ENCODE data around the gene NAMPT.

Gene NAMPT

DNA sequence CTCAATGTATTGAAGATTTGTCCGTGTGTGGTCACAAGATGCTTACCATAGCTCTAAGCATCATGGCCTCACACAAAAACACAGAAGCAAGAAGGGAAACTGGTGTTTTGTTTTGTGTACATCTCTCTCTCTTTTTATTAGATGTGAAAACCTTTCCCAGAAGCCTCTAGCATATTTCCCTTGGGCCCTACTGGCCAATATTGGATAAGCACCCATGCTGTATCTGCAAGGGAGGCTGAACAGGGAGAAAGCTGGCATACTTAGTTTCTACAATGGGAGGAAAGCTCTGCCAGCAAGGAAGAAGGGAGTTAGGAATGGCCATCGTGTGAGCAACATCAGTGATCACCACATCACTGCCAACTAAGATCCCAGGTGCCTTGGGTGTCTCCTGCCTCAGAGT is 9.6 kb upstream of the NAMPT start:
- TF ChIP-seq, protein P1, sequence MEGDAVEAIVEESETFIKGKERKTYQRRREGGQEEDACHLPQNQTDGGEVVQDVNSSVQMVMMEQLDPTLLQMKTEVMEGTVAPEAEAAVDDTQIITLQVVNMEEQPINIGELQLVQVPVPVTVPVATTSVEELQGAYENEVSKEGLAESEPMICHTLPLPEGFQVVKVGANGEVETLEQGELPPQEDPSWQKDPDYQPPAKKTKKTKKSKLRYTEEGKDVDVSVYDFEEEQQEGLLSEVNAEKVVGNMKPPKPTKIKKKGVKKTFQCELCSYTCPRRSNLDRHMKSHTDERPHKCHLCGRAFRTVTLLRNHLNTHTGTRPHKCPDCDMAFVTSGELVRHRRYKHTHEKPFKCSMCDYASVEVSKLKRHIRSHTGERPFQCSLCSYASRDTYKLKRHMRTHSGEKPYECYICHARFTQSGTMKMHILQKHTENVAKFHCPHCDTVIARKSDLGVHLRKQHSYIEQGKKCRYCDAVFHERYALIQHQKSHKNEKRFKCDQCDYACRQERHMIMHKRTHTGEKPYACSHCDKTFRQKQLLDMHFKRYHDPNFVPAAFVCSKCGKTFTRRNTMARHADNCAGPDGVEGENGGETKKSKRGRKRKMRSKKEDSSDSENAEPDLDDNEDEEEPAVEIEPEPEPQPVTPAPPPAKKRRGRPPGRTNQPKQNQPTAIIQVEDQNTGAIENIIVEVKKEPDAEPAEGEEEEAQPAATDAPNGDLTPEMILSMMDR (IDR thresholded peaks at IDR 0.05; ENCODE audit: low read depth, low read length) = 0 out of 2 replicates have a peak, but pooled peaks have one; percentile 8
- no peak overlapping the region for H3K4me3 ChIP-seq (ENCODE audit: low read depth, low read length)

GRCh38 chr7:106291247-106291646 is 6.5 kb upstream of the NAMPT start:
- TF ChIP-seq, protein P1 (IDR thresholded peaks at IDR 0.05; ENCODE audit: low read depth, low read length) = no peak
- no peak overlapping the region for H3K4me3 ChIP-seq (ENCODE audit: low read depth, low read length)

GRCh38 chr7:106290319-106290718 is 5.5 kb upstream of the NAMPT start:
- TF ChIP-seq, protein P1 (IDR thresholded peaks at IDR 0.05; ENCODE audit: low read depth, low read length) = no peak
- no peak overlapping the region for H3K4me3 ChIP-seq (ENCODE audit: low read depth, low read length)

DNA sequence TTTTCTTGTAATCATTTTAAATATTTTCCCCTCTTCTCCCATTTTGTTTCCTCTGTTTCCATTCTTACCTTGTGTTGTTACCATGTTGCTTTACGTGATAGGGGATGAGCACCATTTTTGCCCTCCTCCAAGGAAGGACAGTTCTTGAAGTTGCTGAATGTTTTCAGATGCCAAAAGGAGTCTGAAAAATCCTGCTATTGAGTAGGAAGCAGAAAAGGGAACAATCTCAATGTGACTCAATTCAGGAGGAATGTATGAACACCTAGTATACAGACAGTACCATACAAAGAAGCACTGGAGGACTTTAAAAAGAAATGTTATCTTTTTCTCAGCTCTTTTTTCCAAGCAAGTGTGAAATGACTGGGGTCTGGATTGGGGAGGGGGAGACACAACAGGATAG is 5.1 kb upstream of the NAMPT start:
- TF ChIP-seq, protein P1 (IDR thresholded peaks at IDR 0.05; ENCODE audit: low read depth, low read length) = no peak
- H3K4me3 ChIP-seq (ENCODE audit: low read depth, low read length) = no peak overlapping the region

GRCh38 chr7:106288263-106288662 is 3.5 kb upstream of the NAMPT start:
- H3K4me3 ChIP-seq (ENCODE audit: low read depth, low read length) = no peak overlapping the region
- TF ChIP-seq, protein P1 (IDR thresholded peaks at IDR 0.05; ENCODE audit: low read depth, low read length) = no peak

GRCh38 chr7:106287786-106288185 is 3.0 kb upstream of the NAMPT start:
- H3K4me3 ChIP-seq (ENCODE audit: low read depth, low read length) = no peak overlapping the region
- TF ChIP-seq, protein P1 (IDR thresholded peaks at IDR 0.05; ENCODE audit: low read depth, low read length) = no peak

DNA sequence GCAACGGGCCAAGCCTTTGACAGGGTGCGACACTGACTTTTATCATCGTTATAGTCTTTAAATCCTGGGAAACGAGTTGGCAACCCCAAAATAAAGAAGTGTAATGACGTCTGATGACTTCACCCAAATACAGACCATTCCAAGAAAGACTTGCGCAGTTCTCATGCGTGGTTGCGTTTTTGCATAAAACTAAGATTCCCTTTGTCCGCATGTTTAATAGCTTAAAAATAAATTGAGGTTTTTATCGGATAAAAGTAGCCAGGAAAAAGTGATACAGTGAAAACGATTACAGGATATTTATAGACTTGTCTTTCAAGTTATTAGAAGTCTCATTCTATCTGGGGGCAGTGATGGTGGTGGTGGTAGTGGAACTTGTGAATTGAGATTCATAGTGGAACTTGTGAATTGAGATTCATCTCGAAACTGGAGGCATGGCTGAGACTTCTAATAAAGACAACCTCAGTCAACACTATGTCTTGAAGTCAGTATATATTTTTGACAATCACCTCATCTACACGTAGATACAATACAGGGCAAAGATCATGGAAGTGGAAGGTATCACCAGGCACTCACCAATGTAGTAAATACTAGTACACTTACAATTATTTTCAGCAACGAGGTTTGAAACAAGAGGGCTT is 1.2 kb upstream of the NAMPT start:
- TF ChIP-seq, protein P1 (IDR thresholded peaks at IDR 0.05; ENCODE audit: low read depth, low read length) = no peak
- H3K4me3 ChIP-seq (ENCODE audit: low read depth, low read length) = peak overlapping the region; percentile 85

All from WI38 (cell line).